Activated naive CD4-positive, alpha-beta T cell treated with anti-CD3 and anti-CD28 coated beads for 36 hours (primary cell): ENCODE results near the gene SMOC2. TPM values are rescaled to one million over a fixed set of nuclear protein-coding genes. Genes with fewer than 3 reads are reported as not detected.
"Not testable (repeated sequence)": the region's sequence is repeated elsewhere in the genome, so short reads cannot be mapped to it uniquely, and the experiment has no call there.

Experiments used
- CTCF ChIA-PET: fragments of 350-600 bp; sonication (Branson Sonifier 250); formaldehyde crosslinking; loops from one replicate; lab custom pipeline; 2021; ENCODE audit warnings: antibody characterized with exemption; lab: Charles Lee
- DNase-seq: peaks from one replicate; pipeline ENCODE4 v3.0.0-alpha.2; 2020
- H3K27ac Mint-ChIP-seq: one replicate; pipeline ENCODE4 v1.8.0; 2021; ENCODE audit warnings: mild to moderate bottlenecking, mixed read lengths
- H3K27me3 Mint-ChIP-seq: one replicate; pipeline ENCODE4 v1.8.0; 2021; ENCODE audit warnings: low read depth, mixed read lengths
- H3K36me3 Mint-ChIP-seq: one replicate; pipeline ENCODE4 v1.8.0; 2021; ENCODE audit warnings: low read depth, mixed read lengths
- H3K4me1 Mint-ChIP-seq: one replicate; pipeline ENCODE4 v1.8.0; 2021; ENCODE audit warnings: low read depth, mixed read lengths
- H3K4me3 Mint-ChIP-seq: one replicate; pipeline ENCODE4 v1.8.0; 2021; ENCODE audit warnings: mild to moderate bottlenecking, moderate library complexity, mixed read lengths
- H3K9me3 Mint-ChIP-seq: one replicate; pipeline ENCODE4 v1.8.0; 2021; ENCODE audit warnings: mixed read lengths
- intact Hi-C: fragments of 100-400 bp; cut with micrococcal nuclease; formaldehyde crosslinking; loops from one replicate; pipeline ENCODE4 v1.15.1; 2023
- total RNA-seq, 2 experiments: library from RNA; stranded (reverse); gene quantifications; one replicate each; pipeline ENCODE4 v1.2.3, GENCODE V29; 2021

The SMOC2 gene
- total RNA-seq, 2 experiments from 2014 or later, result not detected

GRCh38 chr6:168695701-168696100 is 254.7 kb downstream of the SMOC2 start:
- intact Hi-C loops, result no loop called here
- Mint-ChIP-seq H3K4me1 (no peaks in the 10 kb centered on the region), H3K27ac (no peak overlapping the region), H3K9me3 (peaks cover 3% of the 10 kb centered on the region), H3K27me3 (peaks cover 4% of the 10 kb centered on the region), H3K4me3 (no peak overlapping the region), H3K36me3 (no peaks in the 10 kb centered on the region)
- DNase-seq, result no peak
- CTCF ChIA-PET, result no interaction called here

DNA sequence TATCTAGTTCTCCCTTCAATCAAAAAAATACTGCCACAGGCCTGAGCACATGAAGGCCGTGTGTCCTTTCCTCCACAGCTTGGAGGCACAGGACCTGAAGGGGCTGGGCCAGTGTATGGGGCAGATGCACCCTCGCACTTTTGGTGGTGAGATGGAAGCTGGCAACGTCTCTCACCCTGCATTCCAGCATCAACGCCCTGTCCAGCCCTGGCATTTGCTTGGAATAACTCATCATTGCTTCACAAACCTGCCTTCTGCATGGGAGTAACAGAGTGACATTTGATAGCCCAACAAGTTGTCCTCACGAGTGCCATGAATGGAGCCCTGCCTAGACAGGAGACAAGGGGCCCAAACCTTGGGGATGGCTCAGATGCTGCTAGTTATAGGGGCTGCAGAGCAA is 257.9 kb downstream of the SMOC2 start:
- no peak overlapping the region for H3K4me3 Mint-ChIP-seq
- no peak overlapping the region for H3K27ac Mint-ChIP-seq
- DNase-seq, result no peak
- peaks cover 3% of the 10 kb centered on the region for H3K9me3 Mint-ChIP-seq
- no peaks in the 10 kb centered on the region for H3K36me3 Mint-ChIP-seq
- intact Hi-C loops, result no loop called here
- CTCF ChIA-PET, result no interaction called here
- no peaks in the 10 kb centered on the region for H3K4me1 Mint-ChIP-seq
- H3K27me3 Mint-ChIP-seq, result peaks cover 2% of the 10 kb centered on the region

DNA sequence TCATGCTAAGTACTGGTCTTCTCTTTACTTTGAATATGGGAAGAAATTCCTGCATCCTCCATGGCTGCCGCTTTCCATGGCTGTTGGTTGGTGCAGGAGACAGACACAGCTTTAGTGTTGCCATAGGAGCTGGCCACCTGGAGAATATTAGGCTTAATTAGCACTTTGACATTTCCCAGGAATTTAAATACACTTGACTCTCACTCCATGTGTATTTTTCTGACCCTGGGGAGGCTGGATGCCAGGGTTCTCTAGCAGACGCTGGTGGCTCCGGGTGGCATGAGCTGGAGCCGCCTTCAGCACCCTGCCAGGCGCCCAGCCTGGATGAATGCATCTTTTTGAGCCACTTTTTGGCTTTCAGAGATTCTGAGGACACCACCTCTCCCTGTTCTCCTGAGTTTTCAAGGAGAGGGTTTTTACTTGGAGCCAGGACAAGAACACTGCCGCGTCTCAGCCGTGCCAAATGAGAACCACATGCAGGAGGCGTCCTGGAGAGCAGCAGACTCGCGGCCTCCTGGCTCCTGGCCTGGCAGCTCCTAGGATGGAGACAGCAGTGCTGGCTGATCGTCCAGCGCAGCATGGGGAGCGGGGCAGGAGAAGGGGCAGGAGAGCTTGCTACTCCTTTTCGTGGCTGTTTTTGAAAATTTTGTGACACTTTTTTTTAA is 258.8 kb downstream of the SMOC2 start:
- CTCF ChIA-PET, result no interaction called here
- H3K36me3 Mint-ChIP-seq, result no peaks in the 10 kb centered on the region

DNA sequence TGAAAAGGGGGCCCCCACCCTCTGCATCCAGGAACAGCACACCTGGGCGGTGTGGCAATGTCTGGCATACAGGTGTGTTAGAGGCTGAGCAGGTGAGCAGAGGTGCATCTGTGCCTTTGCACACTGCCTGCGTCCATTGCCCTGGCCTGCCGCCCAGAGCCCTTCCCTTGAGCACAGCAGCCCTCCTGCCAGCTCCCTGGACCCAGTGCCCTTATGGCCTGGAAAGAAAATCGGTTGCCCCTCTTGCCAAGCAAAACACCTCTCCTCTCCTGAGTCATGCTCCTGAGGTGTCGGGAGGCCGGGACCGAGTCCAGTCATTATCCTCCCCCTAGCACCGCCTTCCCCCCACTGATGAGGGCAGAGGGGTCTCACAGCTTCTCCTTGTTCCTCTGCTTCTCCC is 259.9 kb downstream of the SMOC2 start:
- Mint-ChIP-seq H3K4me1 (no peaks in the 10 kb centered on the region), H3K4me3 (no peak overlapping the region), H3K9me3 (peaks cover 3% of the 10 kb centered on the region), H3K27me3 (peaks cover 5% of the 10 kb centered on the region), H3K36me3 (no peaks in the 10 kb centered on the region), H3K27ac (no peak overlapping the region)
- intact Hi-C loops, result no loop called here
- no peak for DNase-seq
- CTCF ChIA-PET, result no interaction called here

More for the DNA sequence above, 258.8 kb downstream of the SMOC2 start:
- no peak overlapping the region for H3K4me3 Mint-ChIP-seq
- H3K9me3 Mint-ChIP-seq, result peaks cover 3% of the 10 kb centered on the region
- no peaks in the 10 kb centered on the region for H3K4me1 Mint-ChIP-seq
- peaks cover 5% of the 10 kb centered on the region for H3K27me3 Mint-ChIP-seq
- DNase-seq, result no peak
- intact Hi-C loops, result no loop called here
- no peak overlapping the region for H3K27ac Mint-ChIP-seq

GRCh38 chr6:168703990-168704389 is 263.0 kb downstream of the SMOC2 start:
- no peaks in the 10 kb centered on the region for H3K4me1 Mint-ChIP-seq
- DNase-seq, result no peak
- intact Hi-C loops, result no loop called here
- no peaks in the 10 kb centered on the region for H3K9me3 Mint-ChIP-seq
- H3K27me3 Mint-ChIP-seq, result peaks cover 5% of the 10 kb centered on the region
- H3K27ac Mint-ChIP-seq, result no peak overlapping the region
- CTCF ChIA-PET, result interaction anchor here (1.7 kb wide), 1 partner anchor 10 kb away, joined by 3 read pairs; no protein-coding TSS in a partner anchor
- H3K4me3 Mint-ChIP-seq, result no peak overlapping the region
- H3K36me3 Mint-ChIP-seq, result no peaks in the 10 kb centered on the region

DNA sequence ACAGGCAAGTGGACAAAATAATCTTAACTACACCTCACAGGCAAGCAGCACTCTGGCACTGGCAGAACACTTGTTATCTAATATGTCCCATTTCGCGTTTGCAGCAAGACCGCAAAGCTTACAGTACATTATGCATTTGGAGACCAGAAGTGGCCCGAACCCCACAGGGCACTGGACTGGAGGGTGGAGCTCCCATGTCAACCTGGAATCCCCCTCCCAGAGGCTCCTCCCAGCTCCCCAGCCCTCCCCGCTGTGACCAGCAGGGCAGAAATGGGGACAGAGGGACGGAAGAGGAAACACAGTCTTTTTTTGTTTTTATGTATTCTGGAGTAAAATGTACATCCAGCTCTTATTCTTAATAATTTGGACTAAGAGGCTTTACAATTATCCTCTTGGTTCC is 263.7 kb downstream of the SMOC2 start:
- H3K36me3 Mint-ChIP-seq, result no peaks in the 10 kb centered on the region
- DNase-seq, result no peak
- H3K27me3 Mint-ChIP-seq, result peaks cover 9% of the 10 kb centered on the region
- H3K27ac Mint-ChIP-seq, result no peak overlapping the region
- intact Hi-C loops, result no loop called here
- H3K4me1 Mint-ChIP-seq, result no peaks in the 10 kb centered on the region
- no peak overlapping the region for H3K4me3 Mint-ChIP-seq
- no peaks in the 10 kb centered on the region for H3K9me3 Mint-ChIP-seq
- CTCF ChIA-PET, result interaction anchor here (1.7 kb wide), 1 partner anchor 9 kb away, joined by 3 read pairs; no protein-coding TSS in a partner anchor

- CTCF ChIA-PET, result interaction anchor here (1.7 kb wide), 1 partner anchor 8 kb away, joined by 3 read pairs; no protein-coding TSS in a partner anchor
- DNase-seq, H3K36me3 Mint-ChIP-seq, H3K4me1 Mint-ChIP-seq, intact Hi-C loops, H3K27ac Mint-ChIP-seq, H3K4me3 Mint-ChIP-seq, H3K27me3 Mint-ChIP-seq, H3K9me3 Mint-ChIP-seq: not testable (repeated sequence)
Observed at GRCh38 chr6:168705271-168705670, 264.3 kb downstream of the SMOC2 start.

DNA sequence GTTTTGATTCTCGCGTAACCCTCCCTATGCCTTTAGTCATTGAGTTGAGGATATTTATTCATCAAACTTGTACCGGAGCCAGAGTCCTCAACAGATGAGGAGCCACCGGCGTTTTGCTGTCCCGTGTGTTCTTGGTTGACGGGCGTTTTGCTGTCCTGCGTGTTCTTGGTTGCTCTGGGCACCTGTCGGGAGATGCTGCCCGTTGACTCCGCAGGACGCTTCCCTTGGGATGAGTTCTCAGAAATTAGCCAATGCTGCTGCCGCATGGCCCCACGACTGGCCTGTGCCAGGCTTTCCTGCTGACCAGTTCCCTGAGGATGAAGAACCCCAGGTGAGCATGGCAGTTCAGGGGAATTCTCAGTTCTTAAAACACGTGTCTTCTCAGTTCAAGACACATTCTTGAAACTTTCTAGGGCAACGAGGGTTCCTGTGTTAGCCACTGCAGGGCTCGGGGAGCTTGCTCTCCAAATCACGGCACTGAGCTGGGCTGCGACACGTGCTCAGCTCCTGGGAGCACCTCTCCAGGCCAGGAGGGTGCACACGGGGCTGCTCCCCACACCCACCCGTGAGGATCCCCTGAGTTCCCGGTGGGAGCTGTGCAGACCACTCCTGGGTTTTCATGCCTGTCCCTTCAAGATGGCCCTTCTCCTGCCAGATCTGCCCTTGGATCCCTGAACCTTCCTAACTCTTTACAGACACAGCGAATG is 265.6 kb downstream of the SMOC2 start:
- Mint-ChIP-seq H3K4me1 (no peaks in the 10 kb centered on the region), H3K9me3 (no peaks in the 10 kb centered on the region), H3K27ac (no peak overlapping the region), H3K36me3 (no peaks in the 10 kb centered on the region), H3K4me3 (no peak overlapping the region), H3K27me3 (peaks cover 9% of the 10 kb centered on the region)
- CTCF ChIA-PET, result no interaction called here
- DNase-seq, result no peak
- intact Hi-C loops, result no loop called here

DNA sequence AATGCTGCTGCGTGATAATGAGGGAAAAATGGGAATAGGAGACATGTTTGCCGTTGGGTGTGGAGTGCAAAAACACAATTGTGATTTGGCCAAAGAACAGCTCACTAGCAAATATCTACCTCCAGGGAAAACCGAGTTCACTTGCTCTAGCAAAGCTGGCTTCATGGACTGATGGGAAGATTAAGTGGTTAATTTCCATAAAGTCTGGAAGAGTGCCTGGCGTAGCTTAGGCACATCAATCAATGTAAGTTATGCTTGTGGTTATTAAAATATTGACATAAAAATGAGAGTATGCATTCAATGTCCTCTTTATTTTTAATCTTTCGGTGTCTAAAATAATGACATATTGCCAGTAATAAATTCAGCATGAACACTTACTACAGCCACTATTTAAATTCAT is 267.5 kb downstream of the SMOC2 start:
- DNase-seq, result no peak
- H3K4me1 Mint-ChIP-seq, result no peaks in the 10 kb centered on the region
- CTCF ChIA-PET, result no interaction called here
- H3K27ac Mint-ChIP-seq, result no peak overlapping the region
- peaks cover 12% of the 10 kb centered on the region for H3K27me3 Mint-ChIP-seq
- H3K36me3 Mint-ChIP-seq, result no peaks in the 10 kb centered on the region
- intact Hi-C loops, result no loop called here
- H3K9me3 Mint-ChIP-seq, result no peaks in the 10 kb centered on the region
- no peak overlapping the region for H3K4me3 Mint-ChIP-seq

DNA sequence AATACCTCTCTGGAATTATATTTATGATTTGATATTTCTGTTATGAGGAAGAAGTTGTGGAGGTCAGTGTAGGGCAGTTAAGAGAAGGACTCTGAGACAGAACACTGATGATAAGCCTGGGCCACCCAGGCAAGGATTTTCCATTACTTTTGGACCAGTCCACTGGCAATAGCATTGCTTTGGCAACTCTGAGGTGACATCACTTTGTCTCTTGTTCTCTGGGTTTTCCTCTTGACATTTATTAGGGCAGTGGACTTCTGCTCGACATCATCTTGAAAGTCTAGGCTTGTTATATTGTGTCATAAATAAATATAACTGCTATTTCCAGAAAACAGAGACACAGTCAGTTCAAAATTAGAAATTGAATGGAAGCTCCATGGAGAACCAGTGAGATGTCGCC is 268.0 kb downstream of the SMOC2 start:
- Mint-ChIP-seq H3K27ac (no peak overlapping the region), H3K36me3 (no peaks in the 10 kb centered on the region), H3K27me3 (peaks cover 12% of the 10 kb centered on the region), H3K9me3 (no peaks in the 10 kb centered on the region), H3K4me1 (no peaks in the 10 kb centered on the region), H3K4me3 (no peak overlapping the region)
- intact Hi-C loops, result no loop called here
- DNase-seq, result no peak
- CTCF ChIA-PET, result no interaction called here

GRCh38 chr6:168709390-168709789 is 268.4 kb downstream of the SMOC2 start:
- intact Hi-C loops, result no loop called here
- CTCF ChIA-PET, result no interaction called here
- Mint-ChIP-seq H3K9me3 (no peaks in the 10 kb centered on the region), H3K4me3 (no peak overlapping the region), H3K27ac (no peak overlapping the region), H3K4me1 (no peaks in the 10 kb centered on the region), H3K27me3 (peaks cover 12% of the 10 kb centered on the region), H3K36me3 (no peaks in the 10 kb centered on the region)
- no peak for DNase-seq

DNA sequence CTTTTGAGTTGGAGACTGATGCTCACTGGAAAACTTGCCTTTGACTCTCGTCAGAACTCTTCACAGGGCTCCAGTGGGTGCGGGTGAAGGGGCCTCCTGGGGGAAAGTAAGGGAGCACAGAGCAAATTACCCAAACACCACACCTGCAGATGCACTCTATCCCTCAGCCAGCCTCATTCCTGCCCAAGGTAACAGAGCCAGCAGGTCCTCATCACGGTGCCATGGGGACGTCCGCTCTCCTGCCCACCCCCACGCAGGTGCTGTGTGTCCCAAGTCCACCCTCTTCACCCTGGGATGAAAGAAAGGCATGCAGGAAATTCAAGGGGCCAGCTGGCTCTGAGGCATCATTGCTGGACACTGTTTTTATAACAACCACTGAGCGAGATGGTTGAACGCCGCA is 269.0 kb downstream of the SMOC2 start:
- Mint-ChIP-seq H3K36me3 (no peaks in the 10 kb centered on the region), H3K27me3 (peaks cover 10% of the 10 kb centered on the region), H3K4me1 (no peaks in the 10 kb centered on the region), H3K27ac (no peak overlapping the region), H3K9me3 (no peaks in the 10 kb centered on the region), H3K4me3 (no peak overlapping the region)
- intact Hi-C loops, result no loop called here
- no peak for DNase-seq
- CTCF ChIA-PET, result no interaction called here
